ENCODE data around the gene GPATCH1.
A peak's percentile ranks its signal among the peaks of the same experiment; 100 is the strongest.

The GPATCH1 gene

GRCh38 chr19:33052352-33052972, 28.5 kb upstream of the GPATCH1 start:
- no peak for DNase-seq (ENCODE audit: low spot score)
- no peak overlapping the region for H3K4me3 Mint-ChIP-seq

GRCh38 chr19:33054623-33055022, 26.4 kb upstream of the GPATCH1 start:
- no peaks in the 10 kb centered on the region for H3K27me3 Mint-ChIP-seq (ENCODE audit: low read depth)
- H3K27ac Mint-ChIP-seq: no peak overlapping the region
- no peak for DNase-seq (ENCODE audit: low spot score)
- H3K9me3 Mint-ChIP-seq: no peaks in the 10 kb centered on the region
- H3K4me3 Mint-ChIP-seq: no peak overlapping the region
- H3K36me3 Mint-ChIP-seq (ENCODE audit: low read depth): no peaks in the 10 kb centered on the region
- H3K4me1 Mint-ChIP-seq (ENCODE audit: low read depth): no peaks in the 10 kb centered on the region

More at GRCh38 chr19:33052352-33052972, 28.5 kb upstream of the GPATCH1 start:
- no peak overlapping the region for H3K27ac Mint-ChIP-seq
- H3K4me1 Mint-ChIP-seq (ENCODE audit: low read depth): no peaks in the 10 kb centered on the region
- no peaks in the 10 kb centered on the region for H3K9me3 Mint-ChIP-seq
- no peaks in the 10 kb centered on the region for H3K36me3 Mint-ChIP-seq (ENCODE audit: low read depth)
- no peaks in the 10 kb centered on the region for H3K27me3 Mint-ChIP-seq (ENCODE audit: low read depth)

GRCh38 chr19:33055718-33056117, 25.3 kb upstream of the GPATCH1 start:
- H3K4me3 Mint-ChIP-seq: no peak overlapping the region
- H3K9me3 Mint-ChIP-seq: no peaks in the 10 kb centered on the region
- no peaks in the 10 kb centered on the region for H3K36me3 Mint-ChIP-seq (ENCODE audit: low read depth)
- H3K27ac Mint-ChIP-seq: no peak overlapping the region
- H3K27me3 Mint-ChIP-seq (ENCODE audit: low read depth): peaks cover 2% of the 10 kb centered on the region
- DNase-seq (ENCODE audit: low spot score): no peak
- no peaks in the 10 kb centered on the region for H3K4me1 Mint-ChIP-seq (ENCODE audit: low read depth)

GRCh38 chr19:33060586-33060985, 20.4 kb upstream of the GPATCH1 start:
- no peak for DNase-seq (ENCODE audit: low spot score)
- Mint-ChIP-seq H3K9me3 (no peaks in the 10 kb centered on the region), H3K36me3 (ENCODE audit: low read depth) (no peaks in the 10 kb centered on the region), H3K27me3 (ENCODE audit: low read depth) (peaks cover 18% of the 10 kb centered on the region), H3K4me3 (no peak overlapping the region), H3K27ac (no peak overlapping the region), H3K4me1 (ENCODE audit: low read depth) (no peaks in the 10 kb centered on the region)

GRCh38 chr19:33062902-33063301, 18.1 kb upstream of the GPATCH1 start:
- Mint-ChIP-seq H3K36me3 (ENCODE audit: low read depth) (no peaks in the 10 kb centered on the region), H3K27me3 (ENCODE audit: low read depth) (peaks cover 29% of the 10 kb centered on the region), H3K27ac (no peak overlapping the region), H3K4me3 (no peak overlapping the region), H3K4me1 (ENCODE audit: low read depth) (no peaks in the 10 kb centered on the region), H3K9me3 (no peaks in the 10 kb centered on the region)
- DNase-seq (ENCODE audit: low spot score): no peak

GRCh38 chr19:33063356-33063752, 17.6 kb upstream of the GPATCH1 start:
- Mint-ChIP-seq H3K4me3 (peak overlapping the region; percentile 18), H3K27me3 (ENCODE audit: low read depth) (peaks cover 29% of the 10 kb centered on the region), H3K9me3 (no peaks in the 10 kb centered on the region), H3K4me1 (ENCODE audit: low read depth) (no peaks in the 10 kb centered on the region), H3K36me3 (ENCODE audit: low read depth) (no peaks in the 10 kb centered on the region), H3K27ac (no peak overlapping the region)
- DNase-seq (ENCODE audit: low spot score): no peak

GRCh38 chr19:33063753-33064457, 17.1 kb upstream of the GPATCH1 start:
- no peak overlapping the region for H3K27ac Mint-ChIP-seq
- no peaks in the 10 kb centered on the region for H3K4me1 Mint-ChIP-seq (ENCODE audit: low read depth)
- peaks cover 29% of the 10 kb centered on the region for H3K27me3 Mint-ChIP-seq (ENCODE audit: low read depth)
- no peaks in the 10 kb centered on the region for H3K36me3 Mint-ChIP-seq (ENCODE audit: low read depth)
- no peaks in the 10 kb centered on the region for H3K9me3 Mint-ChIP-seq
- H3K4me3 Mint-ChIP-seq: peak overlapping the region; percentile 64
- DNase-seq (ENCODE audit: low spot score): no peak

GRCh38 chr19:33064458-33064791, 16.6 kb upstream of the GPATCH1 start:
- H3K36me3 Mint-ChIP-seq (ENCODE audit: low read depth): no peaks in the 10 kb centered on the region
- H3K4me3 Mint-ChIP-seq: peak overlapping the region; percentile 64
- peaks cover 29% of the 10 kb centered on the region for H3K27me3 Mint-ChIP-seq (ENCODE audit: low read depth)
- peak; percentile 6 for DNase-seq (ENCODE audit: low spot score)
- H3K9me3 Mint-ChIP-seq: no peaks in the 10 kb centered on the region
- no peak overlapping the region for H3K27ac Mint-ChIP-seq
- no peaks in the 10 kb centered on the region for H3K4me1 Mint-ChIP-seq (ENCODE audit: low read depth)

GRCh38 chr19:33064792-33065550, 16.0 kb upstream of the GPATCH1 start, which contains the start of gene RHPN2:
RHPN2 (minus strand) TSS chr19:33064888; CDS start chr19:33064852, 36 bp downstream.
- peaks cover 29% of the 10 kb centered on the region for H3K27me3 Mint-ChIP-seq (ENCODE audit: low read depth)
- H3K36me3 Mint-ChIP-seq (ENCODE audit: low read depth): no peaks in the 10 kb centered on the region
- peak within 1 kb of the TSS; percentile 64 for H3K4me3 Mint-ChIP-seq
- no peaks in the 10 kb centered on the region for H3K4me1 Mint-ChIP-seq (ENCODE audit: low read depth)
- H3K27ac Mint-ChIP-seq: no peak within 1 kb of the TSS
- no peaks in the 10 kb centered on the region for H3K9me3 Mint-ChIP-seq
- DNase-seq (ENCODE audit: low spot score): peak; percentile 69

- H3K36me3 Mint-ChIP-seq (ENCODE audit: low read depth): no peaks in the 10 kb centered on the region
- no peaks in the 10 kb centered on the region for H3K4me1 Mint-ChIP-seq (ENCODE audit: low read depth)
- peaks cover 28% of the 10 kb centered on the region for H3K27me3 Mint-ChIP-seq (ENCODE audit: low read depth)
- H3K27ac Mint-ChIP-seq: no peak overlapping the region
- no peaks in the 10 kb centered on the region for H3K9me3 Mint-ChIP-seq
- peak overlapping the region; percentile 49 for H3K4me3 Mint-ChIP-seq
- DNase-seq (ENCODE audit: low spot score): no peak
Observed at GRCh38 chr19:33066543-33066942, 14.4 kb upstream of the GPATCH1 start.

- Mint-ChIP-seq H3K9me3 (no peaks in the 10 kb centered on the region), H3K27ac (no peak overlapping the region), H3K27me3 (ENCODE audit: low read depth) (peaks cover 23% of the 10 kb centered on the region), H3K4me3 (no peak overlapping the region), H3K36me3 (ENCODE audit: low read depth) (no peaks in the 10 kb centered on the region), H3K4me1 (ENCODE audit: low read depth) (no peaks in the 10 kb centered on the region)
- DNase-seq (ENCODE audit: low spot score): no peak
Observed at GRCh38 chr19:33067121-33067520, 13.9 kb upstream of the GPATCH1 start.

- DNase-seq (ENCODE audit: low spot score): no peak
- Mint-ChIP-seq H3K4me3 (no peak overlapping the region), H3K4me1 (ENCODE audit: low read depth) (no peaks in the 10 kb centered on the region), H3K27me3 (ENCODE audit: low read depth) (peaks cover 2% of the 10 kb centered on the region), H3K9me3 (no peaks in the 10 kb centered on the region), H3K36me3 (ENCODE audit: low read depth) (no peaks in the 10 kb centered on the region), H3K27ac (no peak overlapping the region)
Observed at GRCh38 chr19:33071887-33072286, 9.1 kb upstream of the GPATCH1 start.

GRCh38 chr19:33075519-33075918, 5.5 kb upstream of the GPATCH1 start:
- Mint-ChIP-seq H3K27ac (no peak overlapping the region), H3K9me3 (no peaks in the 10 kb centered on the region), H3K4me3 (no peak overlapping the region), H3K27me3 (ENCODE audit: low read depth) (no peaks in the 10 kb centered on the region), H3K36me3 (ENCODE audit: low read depth) (no peaks in the 10 kb centered on the region), H3K4me1 (ENCODE audit: low read depth) (peaks cover 9% of the 10 kb centered on the region)
- no peak for DNase-seq (ENCODE audit: low spot score)

- no peak for DNase-seq (ENCODE audit: low spot score)
- Mint-ChIP-seq H3K4me3 (no peak overlapping the region), H3K36me3 (ENCODE audit: low read depth) (peaks cover 16% of the 10 kb centered on the region), H3K9me3 (no peaks in the 10 kb centered on the region), H3K27ac (no peak overlapping the region), H3K4me1 (ENCODE audit: low read depth) (peaks cover 13% of the 10 kb centered on the region), H3K27me3 (ENCODE audit: low read depth) (no peaks in the 10 kb centered on the region)
Observed at GRCh38 chr19:33085570-33086128, 4.7 kb downstream of the GPATCH1 start.
